NCI-H1417 treated with DMSO at 0.1 percent for 48 hours (cell line): ENCODE results near the gene ABHD12B.

Source experiments
- DNase-seq: peaks from one replicate; lab custom pipeline; 2025; lab: John Stamatoyannopoulos, UW

The ABHD12B gene

GRCh38 chr14:50871914-50872732 is at the start of gene ABHD12B:
ABHD12B (plus strand) TSS chr14:50872053; CDS start chr14:50872175, 122 bp downstream.
- DNase-seq = no peak

DNA sequence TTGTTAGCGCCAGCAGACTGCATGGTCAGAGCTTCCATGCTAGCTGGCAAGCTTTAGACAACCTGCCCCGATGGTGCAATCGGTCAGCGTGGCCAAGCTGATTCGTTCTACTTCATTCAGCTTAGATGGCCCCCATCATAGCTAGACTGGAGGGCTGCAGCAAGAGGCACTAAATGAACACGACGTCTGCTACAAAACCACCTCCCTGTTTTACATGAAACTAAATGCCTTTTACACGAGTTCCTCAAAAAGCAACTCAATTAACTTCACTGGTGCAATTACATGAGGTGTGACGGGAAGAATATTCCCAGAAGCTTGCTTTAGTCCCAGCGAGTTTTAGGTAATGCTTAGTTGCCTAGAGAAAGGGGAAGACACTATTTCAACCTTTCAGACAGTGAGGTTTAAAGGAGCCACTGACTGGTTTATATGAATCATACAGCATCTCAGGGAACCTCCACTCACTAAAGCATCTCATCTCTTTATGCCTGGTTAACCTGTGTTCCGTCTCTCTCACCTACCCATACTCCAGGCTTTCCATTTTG is 49.3 kb upstream of the ABHD12B start:
- no peak for DNase-seq

DNA sequence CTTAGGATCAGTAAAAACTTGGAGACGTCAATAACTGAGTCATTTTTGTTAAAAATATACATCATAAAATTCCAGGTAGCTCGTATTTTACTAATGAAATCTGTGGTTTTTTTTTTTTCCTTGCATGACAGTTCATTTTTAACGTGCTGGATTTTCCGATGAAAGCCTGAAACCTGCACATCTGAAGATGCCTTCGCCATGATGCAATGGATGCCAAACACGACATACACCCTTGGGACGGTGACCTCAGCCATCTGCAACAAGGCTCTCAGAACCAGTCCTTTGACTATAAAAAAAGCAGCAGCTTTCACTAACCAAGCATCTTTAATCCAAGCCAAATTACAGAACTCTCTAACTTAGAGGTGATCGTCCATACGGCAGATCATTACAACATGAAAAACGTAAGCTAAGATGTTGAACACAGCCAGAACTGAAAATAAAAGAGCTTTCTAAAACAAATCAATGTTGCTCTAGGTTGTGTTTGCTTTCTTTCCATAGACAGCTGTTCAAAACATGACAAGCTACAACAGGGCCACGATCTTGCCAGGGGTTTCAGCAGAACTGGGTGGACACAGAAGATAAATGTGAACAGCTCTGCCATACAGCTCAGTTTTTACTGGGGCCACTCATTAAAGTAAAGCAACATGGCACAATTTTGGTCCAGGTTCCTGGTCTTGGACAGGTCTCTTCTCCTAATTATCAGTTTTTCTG is 48.6 kb upstream of the ABHD12B start:
- DNase-seq = no peak

- DNase-seq = no peak
Observed at GRCh38 chr14:50823762-50824636, 47.9 kb upstream of the ABHD12B start.

DNA sequence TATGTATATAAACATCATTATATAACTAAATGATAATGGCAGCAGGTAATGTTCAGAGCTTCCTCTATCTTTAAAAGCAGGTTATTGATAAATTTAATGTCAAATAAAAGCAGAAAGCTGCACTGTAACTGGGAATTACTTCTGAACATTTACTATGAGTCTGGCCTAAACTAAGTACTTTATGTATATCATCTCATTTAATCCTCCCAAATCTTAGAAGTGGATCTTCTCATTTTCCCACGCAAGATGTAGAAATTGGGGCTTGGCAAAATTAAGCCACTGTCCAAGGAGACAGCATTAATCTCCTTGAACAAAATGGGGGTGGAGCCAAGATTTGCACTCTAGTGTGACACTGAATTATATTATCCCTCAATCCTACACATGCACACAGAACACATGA is 46.5 kb upstream of the ABHD12B start:
- DNase-seq = no peak

GRCh38 chr14:50826681-50827080 is 45.2 kb upstream of the ABHD12B start:
- no peak for DNase-seq

DNA sequence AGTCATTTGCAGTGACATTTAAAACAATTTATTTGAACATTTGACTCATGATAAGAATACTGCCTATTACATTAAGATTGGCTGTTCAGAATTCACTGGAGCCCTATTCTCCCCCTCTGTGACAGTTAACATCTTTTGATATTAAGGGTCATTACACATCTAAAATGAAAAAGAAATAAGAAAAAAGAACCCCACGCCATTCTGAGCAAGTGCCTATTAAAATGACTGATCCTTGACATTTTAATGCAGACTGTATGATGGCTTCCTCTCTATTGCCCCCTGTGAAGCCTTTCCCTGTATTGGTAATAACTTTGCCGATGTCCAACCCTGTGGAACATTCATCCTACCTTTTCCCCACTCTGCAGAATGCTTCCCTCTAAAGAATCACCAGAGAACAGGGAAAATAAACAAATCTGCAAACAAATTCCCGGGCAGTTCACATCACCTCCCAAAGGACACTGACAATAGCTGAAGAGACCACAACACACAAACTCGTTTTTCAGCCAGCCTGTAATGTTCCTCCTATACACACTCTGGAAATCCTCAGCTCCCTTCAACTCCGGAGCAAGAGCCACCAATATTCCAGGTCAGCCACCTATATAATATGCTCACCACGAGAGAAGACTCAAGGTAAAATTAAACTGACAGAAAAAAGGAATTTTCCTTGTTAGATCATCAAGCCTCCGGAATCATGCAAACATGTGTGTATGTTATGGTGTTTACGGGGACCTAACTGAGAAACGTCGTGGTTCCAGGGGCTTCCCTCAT is 42.9 kb upstream of the ABHD12B start:
- DNase-seq = no peak

DNA sequence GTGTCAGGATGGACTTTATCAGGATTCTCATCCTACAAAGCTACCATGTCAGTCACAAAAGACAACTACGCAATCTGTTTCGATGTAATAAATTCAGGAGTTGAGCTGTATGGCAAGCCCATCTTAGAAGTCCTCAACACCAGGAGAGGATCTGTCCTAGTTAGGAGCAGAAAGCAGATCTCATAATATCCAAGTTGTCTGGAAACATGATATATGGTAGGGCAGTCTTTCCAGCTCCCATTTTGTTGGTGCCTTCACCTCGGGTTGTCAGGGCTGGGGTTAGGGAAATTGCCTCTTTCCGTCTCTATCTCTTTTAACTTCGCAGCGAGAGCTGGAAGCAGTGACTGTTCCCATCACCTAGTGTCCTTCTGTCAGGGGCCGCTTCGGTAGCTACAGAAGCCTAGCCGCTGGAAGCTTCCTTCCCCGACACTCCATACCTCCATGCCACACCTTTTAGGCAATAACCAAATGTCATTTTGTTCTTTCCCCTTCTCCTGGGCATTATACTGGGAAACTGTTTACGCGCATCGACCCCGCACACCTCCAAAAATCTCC is 42.3 kb upstream of the ABHD12B start:
- DNase-seq = no peak

- no peak for DNase-seq
Observed at GRCh38 chr14:50830044-50830931, 41.6 kb upstream of the ABHD12B start.

DNA sequence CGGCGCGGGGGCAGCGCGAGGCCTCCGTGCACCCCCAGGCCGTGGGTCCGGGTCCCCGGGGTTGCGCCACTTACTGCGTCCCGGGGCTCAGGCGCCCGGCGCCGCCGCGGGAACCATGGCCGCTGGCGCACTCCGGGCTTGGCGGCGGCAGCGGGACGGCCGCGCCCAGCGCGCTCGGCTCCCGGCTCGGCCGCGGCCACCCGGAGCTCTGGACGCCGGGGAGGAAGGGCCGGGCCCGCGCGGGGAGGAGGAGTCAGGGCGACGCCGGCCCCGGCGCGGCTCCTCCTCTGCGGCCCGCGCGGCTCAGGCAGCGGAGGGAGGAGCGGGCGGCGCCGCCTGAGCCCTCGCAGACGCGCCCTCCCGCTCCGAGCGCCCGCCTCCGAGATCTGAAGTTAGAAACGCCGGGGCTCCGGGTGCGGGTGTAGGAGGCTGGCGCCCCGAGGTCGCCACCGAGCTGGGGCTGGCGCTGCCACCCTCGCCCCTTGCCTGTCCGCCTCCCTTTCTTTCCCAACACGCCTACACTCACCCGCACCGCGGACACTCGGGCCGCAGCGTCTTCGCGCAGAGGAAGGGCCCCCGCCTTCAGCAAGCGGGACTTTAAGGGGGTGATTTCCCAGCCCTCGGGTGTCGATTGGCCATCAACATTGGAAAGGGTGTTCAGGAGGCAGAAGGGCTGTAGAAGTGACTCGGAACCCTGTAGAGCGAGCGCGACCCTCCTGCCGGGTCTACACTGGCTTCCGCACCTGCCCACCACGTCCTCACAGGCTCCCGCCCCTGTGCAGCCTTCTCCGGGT is 40.7 kb upstream of the ABHD12B start, which contains the start of gene NIN:
Gene NIN (minus strand): TSS at position 231 of the 794 bp plus-strand sequence. CDS start 9,106 bp downstream, outside the sequence.
- no peak for DNase-seq

- no peak for DNase-seq
Observed at GRCh38 chr14:50831726-50832168, 40.1 kb upstream of the ABHD12B start.

DNA sequence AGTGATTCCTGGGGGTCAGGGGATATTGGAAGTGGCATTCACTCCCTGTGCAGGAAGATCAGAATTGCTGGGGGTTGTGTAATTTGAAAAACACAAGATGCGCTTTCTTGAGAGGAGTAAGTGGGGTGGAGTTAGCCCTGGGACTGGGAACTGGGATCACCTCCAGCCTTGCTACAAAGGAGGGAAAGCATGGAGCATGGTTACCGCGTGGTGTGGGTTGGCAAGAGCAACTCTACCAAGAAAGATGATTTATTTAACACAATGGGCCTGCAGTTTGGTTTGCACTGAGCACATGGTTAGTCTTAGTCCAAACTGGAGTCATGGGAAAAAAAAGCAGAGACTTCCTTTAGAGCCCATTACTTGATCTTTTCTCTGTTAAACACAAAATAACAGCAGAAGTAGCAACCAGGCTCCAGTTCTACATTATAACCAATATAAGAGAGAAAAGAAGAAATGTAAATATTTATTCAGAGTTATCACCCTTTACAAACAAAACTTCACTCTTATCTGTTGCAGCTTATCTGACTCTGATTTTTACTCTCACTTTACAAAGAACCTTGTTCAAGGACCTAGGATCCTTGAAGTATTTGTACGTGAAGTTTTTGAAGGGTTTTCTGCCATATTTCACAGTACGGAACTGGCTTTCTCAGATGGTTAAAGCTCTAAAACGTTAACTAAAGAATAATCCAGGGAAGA is 38.8 kb upstream of the ABHD12B start:
- no peak for DNase-seq

- DNase-seq = no peak
Observed at GRCh38 chr14:50834802-50835276, 37.0 kb upstream of the ABHD12B start.

DNA sequence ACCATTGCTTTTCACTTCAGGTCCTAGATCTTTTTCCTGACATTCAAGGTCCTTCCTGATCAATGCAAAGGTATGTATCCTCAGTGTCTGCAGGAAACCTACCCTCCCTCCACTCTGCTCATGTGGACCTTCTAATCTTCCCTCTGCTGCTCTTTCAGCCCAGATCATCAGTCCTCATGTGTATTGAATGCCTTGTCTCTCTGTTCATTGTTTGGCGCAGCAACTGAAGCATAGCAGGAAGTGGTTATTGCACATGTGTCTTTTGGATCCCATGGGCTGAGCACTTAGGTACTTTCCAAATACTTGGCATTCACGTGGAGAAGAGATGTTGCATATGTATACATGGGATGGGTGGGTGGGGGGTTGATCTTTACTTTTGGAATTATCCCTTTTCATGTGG is 36.6 kb upstream of the ABHD12B start:
- no peak for DNase-seq

- DNase-seq = no peak
Observed at GRCh38 chr14:50836515-50836914, 35.3 kb upstream of the ABHD12B start.

GRCh38 chr14:50837271-50837670 is 34.6 kb upstream of the ABHD12B start:
- DNase-seq = no peak

DNA sequence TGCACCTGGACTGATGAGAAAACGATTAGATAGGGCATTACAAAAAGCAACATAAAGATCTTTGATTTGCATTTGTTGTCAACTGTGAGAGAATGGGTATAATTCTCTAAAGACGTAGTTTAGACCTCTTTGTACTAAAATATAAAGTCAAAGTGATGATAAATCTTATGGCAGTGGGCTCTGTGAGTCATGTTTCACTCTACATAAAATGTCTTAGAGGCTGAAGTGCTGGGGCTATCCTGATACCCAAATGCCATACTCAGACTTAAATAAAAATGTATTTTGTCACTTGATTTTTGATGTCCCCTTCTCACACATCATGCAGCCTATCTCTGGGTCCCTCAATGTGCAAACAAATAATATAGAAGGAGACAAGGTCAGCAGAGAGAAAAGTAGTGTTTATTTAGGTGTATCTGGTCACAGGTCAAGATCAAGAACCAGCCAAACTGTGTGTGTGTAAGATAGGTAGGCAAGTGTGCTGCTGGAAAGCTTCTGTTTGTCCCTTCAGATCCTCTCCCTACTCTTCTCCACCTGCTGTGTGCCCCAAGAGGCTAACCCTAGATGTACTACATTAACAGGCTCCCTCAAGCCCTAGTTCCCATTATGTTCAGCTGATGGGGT is 33.9 kb upstream of the ABHD12B start:
- no peak for DNase-seq

- DNase-seq = no peak
Observed at GRCh38 chr14:50839048-50839447, 32.8 kb upstream of the ABHD12B start.
